Fibroblast of skin of back (primary cell): ENCODE data around the gene UNCX.

Experiments
- DNase-seq: peaks from one replicate; pipeline ENCODE4 v3.0.0-alpha.2; 2013

Gene UNCX

GRCh38 chr7:1218541-1219165 is 14.0 kb upstream of the UNCX start:
- no peak for DNase-seq

GRCh38 chr7:1219498-1219897 is 13.2 kb upstream of the UNCX start:
- no peak for DNase-seq

- DNase-seq = no peak
Observed at GRCh38 chr7:1220000-1220726, 12.5 kb upstream of the UNCX start.

GRCh38 chr7:1220977-1221745 is 11.5 kb upstream of the UNCX start:
- no peak for DNase-seq

GRCh38 chr7:1223196-1223981 is 9.3 kb upstream of the UNCX start:
- no peak for DNase-seq

- DNase-seq = no peak
Observed at GRCh38 chr7:1224086-1224716, 8.5 kb upstream of the UNCX start.

GRCh38 chr7:1225030-1225429 is 7.6 kb upstream of the UNCX start:
- DNase-seq = no peak

GRCh38 chr7:1225441-1226185 is 7.1 kb upstream of the UNCX start:
- no peak for DNase-seq

- no peak for DNase-seq
Observed at GRCh38 chr7:1226186-1226901, 6.3 kb upstream of the UNCX start.

- DNase-seq = no peak
Observed at GRCh38 chr7:1227071-1227804, 5.4 kb upstream of the UNCX start.

GRCh38 chr7:1227814-1228544 is 4.7 kb upstream of the UNCX start:
- DNase-seq = no peak

- DNase-seq = no peak
Observed at GRCh38 chr7:1228545-1229201, 4.0 kb upstream of the UNCX start.

- DNase-seq = no peak
Observed at GRCh38 chr7:1229202-1229947, 3.3 kb upstream of the UNCX start.

- DNase-seq = no peak
Observed at GRCh38 chr7:1229956-1230355, 2.7 kb upstream of the UNCX start.

- DNase-seq = no peak
Observed at GRCh38 chr7:1230411-1231213, 2.1 kb upstream of the UNCX start.

- no peak for DNase-seq
Observed at GRCh38 chr7:1231214-1232102, 1.2 kb upstream of the UNCX start.
